PFSK-1 (cell line): ENCODE results near the gene UQCRFS1.

Source experiments
- FOXP2 ChIP-seq: optimal IDR thresholded peaks from 2 replicates; pipeline ENCODE3; 2011; ENCODE audit warnings: borderline replicate concordance, control low read depth, inconsistent platforms; ENCODE audit not compliant: insufficient read depth; ENCODE audit errors: extremely low read length, extremely low read depth
- POLR2AphosphoS5 ChIP-seq: IDR thresholded peaks from 2 replicates; pipeline ENCODE4 v1.6.1; 2012; ENCODE audit warnings: low read depth, mild to moderate bottlenecking, control low read depth, low read length, moderate library complexity
- SIN3A ChIP-seq: IDR thresholded peaks from 2 replicates; pipeline ENCODE4 v1.6.1; 2012; ENCODE audit warnings: mild to moderate bottlenecking, low read length, moderate library complexity, borderline replicate concordance; ENCODE audit not compliant: insufficient read depth
- TAF1 ChIP-seq: IDR thresholded peaks from 2 replicates; pipeline ENCODE4 v1.6.1; 2012; ENCODE audit warnings: low read length, control low read depth, borderline replicate concordance; ENCODE audit not compliant: insufficient read depth
- TF ChIP-seq, protein P1 (sequence below), 2 experiments: IDR thresholded peaks; 2 replicates each; pipeline versions ENCODE4 v1.6.1 to v1.8.0; 2011 to 2012; ENCODE audit warnings: low read depth in 2 of 2, low read length in 2 of 2, control low read depth in 1 of 2, inconsistent platforms in 1 of 2, mild to moderate bottlenecking in 1 of 2, moderate library complexity in 1 of 2; ENCODE audit not compliant: insufficient read depth in 1 of 2

The UQCRFS1 gene

DNA sequence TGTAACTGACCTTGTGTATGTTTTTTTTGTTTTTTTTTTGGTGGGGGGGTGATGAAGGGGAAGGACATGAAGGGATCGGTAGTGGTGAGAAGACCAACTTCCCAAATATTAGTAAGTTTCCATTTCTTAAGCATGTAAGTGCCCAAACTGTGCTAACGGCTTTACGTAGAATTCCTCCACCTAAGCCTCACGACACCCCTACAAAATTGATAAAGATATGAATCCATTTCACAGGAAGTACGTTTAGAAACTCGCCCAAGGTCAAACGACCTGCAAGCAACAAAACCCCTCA lies 649 bp downstream of the UQCRFS1 start:
- TF ChIP-seq FOXP2 (no peak), SIN3A (no peak), TAF1 (no peak), POLR2AphosphoS5 (no peak)
- TF ChIP-seq, protein P1, sequence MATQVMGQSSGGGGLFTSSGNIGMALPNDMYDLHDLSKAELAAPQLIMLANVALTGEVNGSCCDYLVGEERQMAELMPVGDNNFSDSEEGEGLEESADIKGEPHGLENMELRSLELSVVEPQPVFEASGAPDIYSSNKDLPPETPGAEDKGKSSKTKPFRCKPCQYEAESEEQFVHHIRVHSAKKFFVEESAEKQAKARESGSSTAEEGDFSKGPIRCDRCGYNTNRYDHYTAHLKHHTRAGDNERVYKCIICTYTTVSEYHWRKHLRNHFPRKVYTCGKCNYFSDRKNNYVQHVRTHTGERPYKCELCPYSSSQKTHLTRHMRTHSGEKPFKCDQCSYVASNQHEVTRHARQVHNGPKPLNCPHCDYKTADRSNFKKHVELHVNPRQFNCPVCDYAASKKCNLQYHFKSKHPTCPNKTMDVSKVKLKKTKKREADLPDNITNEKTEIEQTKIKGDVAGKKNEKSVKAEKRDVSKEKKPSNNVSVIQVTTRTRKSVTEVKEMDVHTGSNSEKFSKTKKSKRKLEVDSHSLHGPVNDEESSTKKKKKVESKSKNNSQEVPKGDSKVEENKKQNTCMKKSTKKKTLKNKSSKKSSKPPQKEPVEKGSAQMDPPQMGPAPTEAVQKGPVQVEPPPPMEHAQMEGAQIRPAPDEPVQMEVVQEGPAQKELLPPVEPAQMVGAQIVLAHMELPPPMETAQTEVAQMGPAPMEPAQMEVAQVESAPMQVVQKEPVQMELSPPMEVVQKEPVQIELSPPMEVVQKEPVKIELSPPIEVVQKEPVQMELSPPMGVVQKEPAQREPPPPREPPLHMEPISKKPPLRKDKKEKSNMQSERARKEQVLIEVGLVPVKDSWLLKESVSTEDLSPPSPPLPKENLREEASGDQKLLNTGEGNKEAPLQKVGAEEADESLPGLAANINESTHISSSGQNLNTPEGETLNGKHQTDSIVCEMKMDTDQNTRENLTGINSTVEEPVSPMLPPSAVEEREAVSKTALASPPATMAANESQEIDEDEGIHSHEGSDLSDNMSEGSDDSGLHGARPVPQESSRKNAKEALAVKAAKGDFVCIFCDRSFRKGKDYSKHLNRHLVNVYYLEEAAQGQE (IDR thresholded peaks at IDR 0.05; ENCODE audit: insufficient read depth in 1 of 2, low read depth in 2 of 2, low read length in 2 of 2) = no peak

DNA sequence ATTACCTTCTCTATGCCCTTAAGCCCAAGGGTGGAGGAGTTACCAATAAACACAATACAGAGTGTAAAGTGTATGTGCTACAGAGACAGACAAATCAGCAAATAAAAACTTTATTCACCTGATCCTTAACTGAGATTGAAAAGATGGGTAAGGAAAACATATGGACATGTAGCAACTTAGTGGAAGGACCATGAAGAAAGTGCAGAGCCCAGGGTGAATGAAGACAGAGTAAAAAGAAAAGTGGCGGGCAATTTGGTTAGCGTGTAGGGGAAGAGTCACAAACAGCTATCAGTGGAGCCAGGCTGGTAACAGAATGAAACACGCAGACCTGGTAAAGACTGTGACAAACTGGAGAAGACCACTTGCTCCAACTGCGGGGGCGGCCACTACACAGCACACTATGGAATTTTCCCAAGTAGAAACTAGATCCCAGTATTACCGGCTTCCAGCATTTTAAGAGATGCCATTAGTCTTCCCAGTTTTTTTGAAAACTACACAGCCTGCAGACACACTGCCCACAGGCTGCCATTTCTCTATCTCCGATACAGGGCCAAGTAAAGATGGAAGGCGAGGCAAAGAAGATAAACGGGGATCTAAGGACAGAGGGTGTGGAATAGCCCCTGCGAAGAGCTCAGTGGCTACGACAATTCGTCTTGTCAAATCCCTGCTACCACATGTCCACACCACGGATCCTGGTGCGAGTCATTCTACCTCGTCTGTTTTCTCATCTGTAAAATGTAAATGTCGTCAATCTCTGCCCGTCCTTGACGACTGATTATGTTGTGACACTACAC lies 1.2 kb downstream of the UQCRFS1 start:
- TF ChIP-seq TAF1 (no peak), POLR2AphosphoS5 (no peak), SIN3A (no peak), FOXP2 (no peak)
- TF ChIP-seq, protein P1 (IDR thresholded peaks at IDR 0.05; ENCODE audit: insufficient read depth in 1 of 2, low read depth in 2 of 2, low read length in 2 of 2) = no peak

DNA sequence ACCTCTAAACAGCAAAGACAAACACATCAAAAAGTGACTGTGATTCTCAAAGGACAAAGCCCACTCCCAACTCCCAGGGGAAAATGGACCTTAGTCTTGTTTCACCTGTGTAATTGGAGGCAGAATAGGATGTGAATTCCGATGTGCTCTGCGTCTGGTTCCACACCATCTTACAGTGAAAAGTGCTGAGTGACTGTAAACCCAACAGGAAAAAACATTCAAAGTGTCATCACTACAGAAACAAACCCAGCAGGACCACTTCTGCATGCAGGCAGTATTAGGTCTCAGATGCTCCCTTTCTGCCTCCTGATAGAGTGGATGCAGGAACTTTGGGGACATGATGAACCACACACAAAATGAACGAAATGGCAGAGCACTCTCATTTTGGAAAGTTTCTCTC lies 6.5 kb downstream of the UQCRFS1 start:
- no peak for TF ChIP-seq SIN3A
- TF ChIP-seq, protein P1 (IDR thresholded peaks at IDR 0.05; ENCODE audit: insufficient read depth in 1 of 2, low read depth in 2 of 2, low read length in 2 of 2) = no peak
- no peak for TF ChIP-seq FOXP2
- no peak for TF ChIP-seq POLR2AphosphoS5
- no peak for TF ChIP-seq TAF1

DNA sequence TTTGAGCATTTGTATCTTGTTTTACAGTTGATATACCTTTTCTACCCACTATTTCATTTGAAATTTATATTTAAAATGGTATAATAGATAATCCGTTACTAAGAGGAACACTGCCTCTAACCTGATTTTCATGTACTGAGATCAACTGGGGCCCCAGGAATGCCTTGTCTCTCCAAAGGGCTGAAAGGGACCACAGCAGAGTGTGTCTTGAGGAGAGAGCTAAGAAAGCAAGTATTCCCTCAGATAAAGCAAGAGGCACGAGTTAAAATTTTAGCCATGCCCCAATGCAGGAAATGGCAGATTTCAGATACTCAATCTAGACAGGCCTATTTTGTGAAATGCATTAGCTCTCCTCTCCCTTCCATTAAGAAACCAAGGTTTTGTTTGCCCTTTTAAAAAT lies 10.7 kb downstream of the UQCRFS1 start:
- TF ChIP-seq FOXP2 = no peak
- TF ChIP-seq SIN3A = no peak
- TF ChIP-seq POLR2AphosphoS5 = no peak
- no peak for TF ChIP-seq TAF1
- TF ChIP-seq, protein P1 (IDR thresholded peaks at IDR 0.05; ENCODE audit: insufficient read depth in 1 of 2, low read depth in 2 of 2, low read length in 2 of 2) = no peak
